Measurements from ENCODE around the gene SCGB1D4.

Gene SCGB1D4

GRCh38 chr11:62253999-62254542 lies 44.8 kb downstream of the SCGB1D4 start:
- Histone ChIP-seq H3K36me3 (ENCODE audit: control insufficient read depth in 1 of 2, insufficient read depth in 2 of 2, low read length in 2 of 2) (no peaks in the 10 kb centered on the region), H3K9me3 (ENCODE audit: control insufficient read depth in 1 of 2, low read length in 2 of 2) (peaks cover 25% of the 10 kb centered on the region in 2 donors), H3K27me3 (ENCODE audit: control insufficient read depth in 1 of 2, insufficient read depth in 2 of 2, low read length in 2 of 2) (no peaks in the 10 kb centered on the region), H3K4me1 (ENCODE audit: control insufficient read depth in 1 of 2, insufficient read depth in 2 of 2, low read length in 2 of 2) (no peaks in the 10 kb centered on the region), H3K27ac (ENCODE audit: low read depth, low read length) (no peak overlapping the region), H3K4me3 (ENCODE audit: low read depth in 1 of 2, low read length in 2 of 2) (no peak overlapping the region), H3K9ac (ENCODE audit: low read depth in 1 of 2, low read length in 2 of 2) (no peak overlapping the region)

DNA sequence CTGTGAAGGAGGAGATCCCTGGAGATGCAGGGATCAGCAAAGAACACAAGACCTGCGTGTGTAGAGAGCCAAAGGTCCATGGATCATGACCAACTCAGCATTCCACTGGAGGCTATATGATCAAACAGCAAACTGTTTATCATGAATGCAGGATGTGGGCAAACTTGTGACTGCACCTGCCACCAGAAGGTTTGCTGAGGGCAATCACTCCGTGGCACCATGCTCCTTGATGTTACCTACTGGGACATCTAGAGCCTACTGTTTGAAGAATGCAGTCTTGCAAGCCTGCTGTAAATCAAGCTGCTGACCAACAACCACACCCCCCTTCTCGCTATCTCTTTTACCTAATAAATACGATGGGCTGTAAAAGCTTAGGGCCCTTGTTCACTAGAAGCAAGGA lies 47.2 kb downstream of the SCGB1D4 start:
- Histone ChIP-seq H3K27me3 (ENCODE audit: control insufficient read depth in 1 of 2, insufficient read depth in 2 of 2, low read length in 2 of 2) (no peaks in the 10 kb centered on the region), H3K4me3 (ENCODE audit: low read depth in 1 of 2, low read length in 2 of 2) (no peak overlapping the region), H3K4me1 (ENCODE audit: control insufficient read depth in 1 of 2, insufficient read depth in 2 of 2, low read length in 2 of 2) (no peaks in the 10 kb centered on the region), H3K27ac (ENCODE audit: low read depth, low read length) (no peak overlapping the region), H3K9ac (ENCODE audit: low read depth in 1 of 2, low read length in 2 of 2) (no peak overlapping the region), H3K9me3 (ENCODE audit: control insufficient read depth in 1 of 2, low read length in 2 of 2) (peaks cover 25% of the 10 kb centered on the region in 2 donors), H3K36me3 (ENCODE audit: control insufficient read depth in 1 of 2, insufficient read depth in 2 of 2, low read length in 2 of 2) (no peaks in the 10 kb centered on the region)

All from duodenal mucosa (tissue), 2 donors.